WTC11 (cell line): ENCODE results near the gene NEMP2.

ENCODE experiments used
- AR ChIP-seq: fragments of 250-450 bp; sonication (Bioruptor Pico); IDR thresholded peaks from 2 replicates; pipeline ENCODE4 v1.9.0; 2021; ENCODE audit warnings: mild to moderate bottlenecking
- ATF1 ChIP-seq: sonication (generic); formaldehyde crosslinking; IDR thresholded peaks from 2 replicates; pipeline ENCODE4 v1.8.1; 2023; ENCODE audit warnings: mild to moderate bottlenecking, moderate library complexity, missing genetic modification reagents
- CREM ChIP-seq: sonication (generic); formaldehyde crosslinking; IDR thresholded peaks from 2 replicates; pipeline ENCODE4 v1.8.1; 2022; ENCODE audit warnings: mild to moderate bottlenecking, missing genetic modification reagents, moderate library complexity
- CTCF ChIP-seq: fragments of 200-600 bp; IDR thresholded peaks from 2 replicates; pipeline ENCODE4 v1.8.0; 2022; ENCODE audit warnings: antibody characterized with exemption
- JUN ChIP-seq: sonication (generic); formaldehyde crosslinking; IDR thresholded peaks from 2 replicates; pipeline ENCODE4 v1.8.0; 2023; ENCODE audit warnings: mild to moderate bottlenecking, missing genetic modification reagents
- MAX ChIP-seq: sonication (generic); formaldehyde crosslinking; IDR thresholded peaks from 2 replicates; pipeline ENCODE4 v1.8.0; 2022; ENCODE audit warnings: mild to moderate bottlenecking, missing genetic modification reagents
- MXD4 ChIP-seq: fragments of 250-450 bp; sonication (Bioruptor Pico); IDR thresholded peaks from 2 replicates; pipeline ENCODE4 v1.8.0; 2021; ENCODE audit warnings: mild to moderate bottlenecking, moderate library complexity, borderline replicate concordance
- STAT6 ChIP-seq: sonication (generic); formaldehyde crosslinking; conservative IDR thresholded peaks from 2 replicates; pipeline ENCODE4 v1.8.1; 2023; ENCODE audit warnings: mild to moderate bottlenecking, low read depth, missing genetic modification reagents, moderate library complexity
- TCF7 ChIP-seq: sonication (generic); formaldehyde crosslinking; IDR thresholded peaks from 2 replicates; pipeline ENCODE4 v1.8.0; 2022; ENCODE audit warnings: mild to moderate bottlenecking, low read depth, missing genetic modification reagents, moderate library complexity
- TP53 ChIP-seq: sonication (generic); formaldehyde crosslinking; IDR thresholded peaks from 2 replicates; pipeline ENCODE4 v1.8.1; 2023; ENCODE audit warnings: mild to moderate bottlenecking, missing genetic modification reagents
- USF2 ChIP-seq: sonication (generic); formaldehyde crosslinking; IDR thresholded peaks from 2 replicates; pipeline ENCODE4 v1.8.1; 2023; ENCODE audit warnings: mild to moderate bottlenecking, missing genetic modification reagents, moderate library complexity
- ZNF416 ChIP-seq: fragments of 250-450 bp; sonication (Bioruptor Pico); IDR thresholded peaks from 2 replicates; pipeline ENCODE4 v1.9.0; 2021; ENCODE audit warnings: mild to moderate bottlenecking, inconsistent platforms

GRCh38 chr2:190545555-190546385 lies 11.2 kb upstream of the NEMP2 start:
- TF ChIP-seq CTCF (no peak), ATF1 (CRISPR knock-in tag) (no peak), JUN (CRISPR knock-in tag) (no peak), ZNF416 (no peak), STAT6 (CRISPR knock-in tag) (no peak), USF2 (CRISPR knock-in tag) (no peak), CREM (no peak), TP53 (no peak), TCF7 (CRISPR knock-in tag) (no peak), MXD4 (CRISPR knock-in tag) (no peak), MAX (CRISPR knock-in tag) (no peak), AR (CRISPR knock-in tag) (no peak)
